ENCODE results near the gene EGLN2. TPM values are rescaled to one million over a fixed set of nuclear protein-coding genes. Genes with fewer than 3 reads are reported as not detected.

Gene EGLN2
- total RNA-seq, 1 donor from 2014 or later: 27.0 TPM

GRCh38 chr19:40759352-40759751 lies 39.6 kb upstream of the EGLN2 start:
- Mint-ChIP-seq H3K27me3 (ENCODE audit: insufficient read depth, low read depth) (peaks cover 5% of the 10 kb centered on the region), H3K36me3 (peaks cover 53% of the 10 kb centered on the region), H3K27ac (no peak overlapping the region), H3K4me1 (peaks cover 17% of the 10 kb centered on the region), H3K4me3 (no peak overlapping the region), H3K9me3 (no peaks in the 10 kb centered on the region)
- Histone ChIP-seq H3K4me1 (peaks cover 4% of the 10 kb centered on the region), H3K4me2 (no peak overlapping the region), H4K20me1 (ENCODE audit: low read depth) (peaks cover 86% of the 10 kb centered on the region), H3K9me3 (ENCODE audit: low read depth) (no peaks in the 10 kb centered on the region), H3K79me2 (ENCODE audit: low read depth) (peaks cover 53% of the 10 kb centered on the region), H3K9ac (no peak overlapping the region), H3K27ac (no peak overlapping the region), H2AFZ (replicated peaks) (no peak overlapping the region), H3K4me3 (no peak overlapping the region), H3K36me3 (peaks cover 6% of the 10 kb centered on the region), H3F3A (ENCODE audit: low read depth) (peaks cover 35% of the 10 kb centered on the region), H3K27me3 (no peaks in the 10 kb centered on the region)
- no peak for DNase-seq (ENCODE audit: low spot score)
- TF ChIP-seq EZH2 (IDR thresholded peaks at IDR 0.05): no peak
- no peak for TF ChIP-seq EZH2phosphoT487 (IDR thresholded peaks at IDR 0.05)
- no peak for TF ChIP-seq CTCF (IDR thresholded peaks at IDR 0.05)

- no peaks in the 10 kb centered on the region for H3K9me3 ChIP-seq (ENCODE audit: low read depth)
- no peak overlapping the region for H3K9ac ChIP-seq
- H3K79me2 ChIP-seq (ENCODE audit: low read depth): peaks cover 20% of the 10 kb centered on the region
- no peaks in the 10 kb centered on the region for H3K4me1 ChIP-seq
- no peak overlapping the region for H3K4me3 ChIP-seq
- H3K4me1 Mint-ChIP-seq: no peaks in the 10 kb centered on the region
- peaks cover 6% of the 10 kb centered on the region for H3K36me3 ChIP-seq
- H3K27ac ChIP-seq: no peak overlapping the region
- no peak overlapping the region for H3K4me2 ChIP-seq
- H3K27me3 Mint-ChIP-seq (ENCODE audit: insufficient read depth, low read depth): peaks cover 3% of the 10 kb centered on the region
- H3K9me3 Mint-ChIP-seq: no peaks in the 10 kb centered on the region
- no peaks in the 10 kb centered on the region for H3K27me3 ChIP-seq
- no peak overlapping the region for H3K4me3 Mint-ChIP-seq
- H3F3A ChIP-seq (ENCODE audit: low read depth): peaks cover 52% of the 10 kb centered on the region
- peaks cover 47% of the 10 kb centered on the region for H3K36me3 Mint-ChIP-seq
- DNase-seq (ENCODE audit: low spot score): no peak
- H2AFZ ChIP-seq (replicated peaks): no peak overlapping the region
- no peak overlapping the region for H3K27ac Mint-ChIP-seq
- TF ChIP-seq EZH2phosphoT487 (IDR thresholded peaks at IDR 0.05) (no peak), CTCF (IDR thresholded peaks at IDR 0.05) (no peak), EZH2 (IDR thresholded peaks at IDR 0.05) (no peak)
- H4K20me1 ChIP-seq (ENCODE audit: low read depth): peaks cover 62% of the 10 kb centered on the region
Measured at GRCh38 chr19:40762754-40763470, 36.1 kb upstream of the EGLN2 start.

GRCh38 chr19:40763526-40763925 lies 35.5 kb upstream of the EGLN2 start:
- H3K4me1 ChIP-seq: no peaks in the 10 kb centered on the region
- Mint-ChIP-seq H3K4me1 (no peaks in the 10 kb centered on the region), H3K36me3 (peaks cover 43% of the 10 kb centered on the region), H3K9me3 (no peaks in the 10 kb centered on the region), H3K27me3 (ENCODE audit: insufficient read depth, low read depth) (peaks cover 3% of the 10 kb centered on the region), H3K4me3 (no peak overlapping the region), H3K27ac (no peak overlapping the region)
- no peak overlapping the region for H3K27ac ChIP-seq
- H3K79me2 ChIP-seq (ENCODE audit: low read depth): peaks cover 13% of the 10 kb centered on the region
- H3K9me3 ChIP-seq (ENCODE audit: low read depth): no peaks in the 10 kb centered on the region
- H3K4me3 ChIP-seq: no peak overlapping the region
- no peak overlapping the region for H2AFZ ChIP-seq (replicated peaks)
- no peak overlapping the region for H3K9ac ChIP-seq
- H3K36me3 ChIP-seq: peaks cover under 1% of the 10 kb centered on the region
- TF ChIP-seq CTCF (IDR thresholded peaks at IDR 0.05): no peak
- no peak for TF ChIP-seq EZH2 (IDR thresholded peaks at IDR 0.05)
- no peak for TF ChIP-seq EZH2phosphoT487 (IDR thresholded peaks at IDR 0.05)
- H4K20me1 ChIP-seq (ENCODE audit: low read depth): peaks cover 57% of the 10 kb centered on the region
- no peak for DNase-seq (ENCODE audit: low spot score)
- H3K27me3 ChIP-seq: no peaks in the 10 kb centered on the region
- H3K4me2 ChIP-seq: no peak overlapping the region
- H3F3A ChIP-seq (ENCODE audit: low read depth): peaks cover 47% of the 10 kb centered on the region

All from neural progenitor cell (in vitro differentiated cells).